NCI-H1436 treated with DMSO at 0.1 percent for 48 hours (cell line): ENCODE data around the gene MAD1L1.

Source experiments
- DNase-seq: peaks from one replicate; lab custom pipeline; 2025; lab: John Stamatoyannopoulos, UW

Gene MAD1L1

DNA sequence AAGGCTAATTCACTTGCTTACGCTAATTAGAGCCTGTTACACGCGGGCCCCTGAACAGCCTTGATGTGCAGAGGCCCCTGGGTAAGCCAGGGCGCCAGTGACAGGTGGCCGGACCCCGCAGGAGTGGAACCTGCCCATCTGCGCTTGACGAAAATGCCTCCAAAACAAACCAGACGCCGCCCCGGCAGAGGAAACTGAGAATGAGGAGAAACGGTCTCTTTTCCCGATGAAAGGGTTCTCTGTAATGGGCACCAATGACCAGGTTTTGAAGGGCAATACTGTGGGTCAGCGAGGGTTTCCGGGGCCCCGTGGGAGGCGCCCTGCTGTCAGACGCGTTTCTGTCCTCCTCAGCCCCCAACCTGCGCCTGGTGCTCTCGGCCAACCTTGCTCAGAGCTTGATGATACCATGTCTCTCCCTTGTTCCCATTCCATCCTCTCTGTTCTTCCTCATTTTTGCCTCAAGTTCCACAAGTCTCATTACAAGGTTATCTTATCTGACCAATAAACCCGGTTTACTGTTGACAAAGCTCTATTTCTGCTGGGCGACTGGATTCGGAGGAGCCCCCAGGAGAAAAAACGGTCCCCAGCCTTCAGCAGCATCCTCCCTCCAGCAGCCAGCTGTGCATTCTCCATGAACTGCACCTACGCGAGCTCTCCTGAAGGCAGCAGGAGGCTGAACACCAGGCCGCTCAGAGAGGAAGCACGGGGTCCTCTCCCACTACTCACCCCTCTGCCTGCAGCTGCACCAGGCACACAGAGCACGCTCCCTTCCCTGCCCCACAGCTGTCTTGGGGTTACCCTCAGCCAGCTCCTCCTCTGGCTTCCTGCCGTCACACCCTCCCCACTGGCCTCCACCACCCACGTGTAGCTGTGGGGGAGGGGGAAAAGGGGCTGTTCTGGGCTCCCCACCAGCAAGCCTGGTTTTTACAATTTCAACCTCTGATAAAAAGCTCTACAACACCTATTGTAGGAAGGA is 202.0 kb downstream of the MAD1L1 start:
- no peak for DNase-seq

- no peak for DNase-seq
These were observed 202.8 kb downstream of the MAD1L1 start for GRCh38 chr7:2029936-2030335.

GRCh38 chr7:2029211-2029905 is 203.4 kb downstream of the MAD1L1 start:
- DNase-seq: no peak

- no peak for DNase-seq
These were observed 204.0 kb downstream of the MAD1L1 start for GRCh38 chr7:2028733-2029132.

DNA sequence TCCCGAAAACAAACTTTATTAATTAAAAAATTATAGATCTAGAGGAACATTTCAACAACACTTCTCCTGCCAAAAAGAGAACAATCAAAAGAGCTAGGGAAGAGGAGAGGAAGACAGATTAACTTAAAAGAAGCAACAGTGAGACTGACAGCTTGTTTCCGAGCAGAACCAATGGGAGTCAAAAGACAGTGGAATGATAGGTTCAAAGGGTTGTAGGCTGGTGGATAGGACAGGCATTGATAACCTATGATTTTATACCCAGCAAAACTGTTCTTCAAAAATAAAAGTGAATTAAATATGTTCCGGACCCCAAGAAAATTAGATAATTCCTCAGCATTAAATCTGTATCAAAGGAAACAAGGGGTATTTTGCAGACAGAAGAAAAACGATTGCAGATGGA is 207.6 kb downstream of the MAD1L1 start:
- DNase-seq: no peak

DNA sequence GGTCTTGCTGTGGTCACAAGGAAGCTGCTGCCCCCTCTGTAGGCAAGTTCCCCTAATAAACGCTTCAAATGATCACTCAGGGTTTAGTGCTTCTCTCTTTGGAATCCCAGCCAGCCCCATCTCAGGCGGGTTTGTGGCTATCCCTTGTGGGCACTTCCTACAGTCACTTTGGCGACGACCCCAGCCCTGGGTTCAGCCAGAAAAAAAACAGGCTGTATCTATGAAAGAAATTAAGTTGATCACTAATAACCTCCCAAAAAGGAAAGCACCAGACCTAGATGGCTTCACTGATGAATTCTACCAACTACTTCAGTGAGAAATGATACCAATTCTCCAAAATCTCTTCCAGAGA is 208.2 kb downstream of the MAD1L1 start:
- DNase-seq: no peak

- no peak for DNase-seq
These were observed 208.7 kb downstream of the MAD1L1 start for GRCh38 chr7:2023877-2024566.

DNA sequence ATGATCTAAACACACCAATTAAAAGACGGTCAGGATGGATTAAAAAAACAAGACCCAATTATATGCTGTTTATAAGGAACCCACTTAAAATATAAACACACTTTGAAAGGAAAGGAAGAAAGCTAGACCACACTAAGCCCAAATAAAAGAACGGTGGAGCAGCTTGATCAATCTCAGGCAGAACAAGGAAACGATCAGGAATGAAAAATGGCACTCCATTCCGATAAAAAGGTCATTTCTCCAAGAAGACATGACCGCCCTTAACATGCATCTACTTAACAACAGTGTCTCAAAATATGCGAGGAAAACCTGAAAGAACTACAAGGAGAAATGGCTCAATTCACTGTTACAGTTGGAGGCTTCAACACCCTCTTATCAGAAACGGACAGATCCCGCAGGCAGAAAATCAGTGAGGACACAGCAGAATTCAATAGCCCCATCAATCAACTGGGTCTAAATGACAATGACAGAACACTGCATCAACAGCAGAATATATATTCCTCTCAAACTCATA is 210.0 kb downstream of the MAD1L1 start:
- DNase-seq: no peak

- no peak for DNase-seq
These were observed 210.7 kb downstream of the MAD1L1 start for GRCh38 chr7:2022021-2022409.

- DNase-seq: no peak
These were observed 212.8 kb downstream of the MAD1L1 start for GRCh38 chr7:2019711-2020511.

- no peak for DNase-seq
These were observed 213.4 kb downstream of the MAD1L1 start for GRCh38 chr7:2019461-2019710.

- no peak for DNase-seq
These were observed 213.9 kb downstream of the MAD1L1 start for GRCh38 chr7:2018569-2019460.

GRCh38 chr7:2017914-2018568 is 214.7 kb downstream of the MAD1L1 start:
- no peak for DNase-seq

DNA sequence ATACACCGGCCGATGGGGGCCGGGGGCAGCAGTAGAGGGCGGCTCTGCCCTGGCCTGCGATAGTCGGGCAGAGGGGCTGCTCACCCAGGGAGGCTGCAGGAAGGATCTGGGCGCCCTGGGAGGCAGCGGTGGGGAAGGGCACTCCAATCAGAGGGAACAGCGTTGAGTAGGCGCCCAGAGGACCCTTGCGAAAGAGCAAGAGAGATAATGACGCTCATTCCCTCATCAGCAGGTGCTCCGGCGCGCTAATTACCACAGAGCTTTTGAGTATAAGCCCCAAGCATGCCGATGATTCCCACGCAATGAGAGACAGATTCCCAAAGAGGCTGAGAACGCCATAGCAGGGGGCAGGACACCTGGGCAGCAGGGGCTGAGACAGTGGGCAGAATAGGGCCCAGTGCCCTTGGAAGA is 215.3 kb downstream of the MAD1L1 start:
- DNase-seq: no peak

DNA sequence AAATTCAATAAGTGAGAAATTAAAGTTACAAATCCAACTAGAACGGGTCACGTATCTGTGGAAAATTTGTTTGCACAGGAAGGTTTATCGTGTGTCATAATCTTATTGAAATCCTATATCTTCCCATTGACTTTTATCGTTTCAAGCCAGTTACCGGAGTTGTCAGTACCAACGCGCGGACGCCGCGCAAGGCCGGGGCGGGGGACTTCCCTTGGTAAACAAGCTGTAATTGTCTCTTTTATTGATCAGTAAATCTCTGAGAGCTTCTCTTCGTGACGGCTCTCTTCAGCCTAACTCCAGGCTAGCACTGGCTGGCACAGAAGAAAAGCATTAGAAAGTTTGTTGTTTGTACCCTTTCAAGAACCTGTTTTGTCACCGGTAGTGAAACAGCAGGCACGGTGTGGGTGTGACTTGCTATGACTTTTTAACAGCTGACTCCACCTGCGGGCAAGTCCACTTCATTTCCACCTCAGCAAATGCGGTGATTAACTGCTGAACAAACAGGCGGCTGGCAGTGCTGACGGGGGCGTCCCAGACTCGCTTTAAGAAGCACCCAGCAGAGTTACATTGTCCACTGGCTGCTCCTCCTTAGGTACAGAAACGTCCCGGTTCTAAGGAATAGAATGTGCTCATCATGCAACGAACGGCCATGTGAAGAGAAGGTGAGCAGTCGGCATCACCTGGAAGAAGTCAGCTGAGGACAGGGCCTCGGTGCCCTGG is 215.8 kb downstream of the MAD1L1 start:
- no peak for DNase-seq

- DNase-seq: no peak
These were observed 216.6 kb downstream of the MAD1L1 start for GRCh38 chr7:2016021-2016631.

GRCh38 chr7:2015251-2015871 is 217.4 kb downstream of the MAD1L1 start:
- no peak for DNase-seq

DNA sequence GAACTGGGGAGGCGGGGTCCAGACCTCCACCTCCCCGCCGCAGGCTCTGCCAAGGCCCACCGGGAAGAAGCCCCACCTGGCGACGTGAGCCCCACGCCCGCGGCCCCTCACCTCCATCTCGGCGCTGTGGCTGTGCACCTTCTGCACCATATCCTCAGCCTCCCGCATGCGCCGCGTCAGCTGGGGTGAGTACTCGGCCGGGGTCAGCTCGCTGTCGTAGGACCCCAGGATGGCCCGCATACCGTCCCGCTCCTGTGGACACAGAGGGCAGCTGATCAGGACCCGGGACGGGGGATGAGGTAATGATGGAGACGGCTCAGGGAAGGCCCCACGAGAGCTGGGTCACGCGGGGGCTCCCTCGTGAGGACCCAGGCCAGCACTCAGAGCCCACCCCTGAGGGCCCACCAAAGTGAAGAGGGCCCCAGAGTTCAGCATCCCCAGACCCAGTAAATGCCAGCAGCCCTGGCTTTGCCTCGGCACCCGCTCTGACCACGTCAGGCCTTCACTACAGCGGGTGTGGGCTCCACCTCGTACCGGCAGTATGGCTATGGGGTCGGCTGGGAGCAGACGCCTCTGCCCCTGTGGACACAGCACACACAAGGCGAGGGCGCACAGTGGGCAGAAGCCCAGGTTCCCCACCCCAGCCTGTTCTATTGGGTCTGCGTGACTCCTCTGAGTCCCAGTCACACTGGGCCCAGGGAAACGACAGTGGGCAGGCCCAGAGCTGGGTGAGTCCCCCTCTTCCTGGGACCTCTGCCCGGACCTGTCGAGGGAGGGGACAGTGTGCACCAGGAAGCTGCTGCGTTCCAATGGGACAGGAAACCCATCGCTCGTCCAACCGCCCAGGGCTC is 218.1 kb downstream of the MAD1L1 start:
- DNase-seq: no peak
